Measurements from ENCODE around the gene HCRT.

- TF ChIP-seq CTCF (IDR thresholded peaks at IDR 0.05) (no peak), EP300 (IDR thresholded peaks at IDR 0.05; ENCODE audit: low read depth) (no peak), POLR2A (IDR thresholded peaks at IDR 0.05) (no peak), POLR2AphosphoS5 (IDR thresholded peaks at IDR 0.05) (no peak)
These were observed 18.1 kb upstream of the HCRT start for GRCh38 chr17:42203354-42203753.

Data from transverse colon (tissue), 4 donors.